ENCODE data around the gene CYP19A1. TPM values are rescaled to one million over a fixed set of nuclear protein-coding genes. Genes with fewer than 3 reads are reported as not detected.

The CYP19A1 gene
- total and polyA plus RNA-seq, 10 of the 15 experiments (the other 5 are each of a cell fraction or from before 2014, with no cell fraction given): 0.08 to 1.8 (median 0.70) TPM

- TF ChIP-seq, protein P1, sequence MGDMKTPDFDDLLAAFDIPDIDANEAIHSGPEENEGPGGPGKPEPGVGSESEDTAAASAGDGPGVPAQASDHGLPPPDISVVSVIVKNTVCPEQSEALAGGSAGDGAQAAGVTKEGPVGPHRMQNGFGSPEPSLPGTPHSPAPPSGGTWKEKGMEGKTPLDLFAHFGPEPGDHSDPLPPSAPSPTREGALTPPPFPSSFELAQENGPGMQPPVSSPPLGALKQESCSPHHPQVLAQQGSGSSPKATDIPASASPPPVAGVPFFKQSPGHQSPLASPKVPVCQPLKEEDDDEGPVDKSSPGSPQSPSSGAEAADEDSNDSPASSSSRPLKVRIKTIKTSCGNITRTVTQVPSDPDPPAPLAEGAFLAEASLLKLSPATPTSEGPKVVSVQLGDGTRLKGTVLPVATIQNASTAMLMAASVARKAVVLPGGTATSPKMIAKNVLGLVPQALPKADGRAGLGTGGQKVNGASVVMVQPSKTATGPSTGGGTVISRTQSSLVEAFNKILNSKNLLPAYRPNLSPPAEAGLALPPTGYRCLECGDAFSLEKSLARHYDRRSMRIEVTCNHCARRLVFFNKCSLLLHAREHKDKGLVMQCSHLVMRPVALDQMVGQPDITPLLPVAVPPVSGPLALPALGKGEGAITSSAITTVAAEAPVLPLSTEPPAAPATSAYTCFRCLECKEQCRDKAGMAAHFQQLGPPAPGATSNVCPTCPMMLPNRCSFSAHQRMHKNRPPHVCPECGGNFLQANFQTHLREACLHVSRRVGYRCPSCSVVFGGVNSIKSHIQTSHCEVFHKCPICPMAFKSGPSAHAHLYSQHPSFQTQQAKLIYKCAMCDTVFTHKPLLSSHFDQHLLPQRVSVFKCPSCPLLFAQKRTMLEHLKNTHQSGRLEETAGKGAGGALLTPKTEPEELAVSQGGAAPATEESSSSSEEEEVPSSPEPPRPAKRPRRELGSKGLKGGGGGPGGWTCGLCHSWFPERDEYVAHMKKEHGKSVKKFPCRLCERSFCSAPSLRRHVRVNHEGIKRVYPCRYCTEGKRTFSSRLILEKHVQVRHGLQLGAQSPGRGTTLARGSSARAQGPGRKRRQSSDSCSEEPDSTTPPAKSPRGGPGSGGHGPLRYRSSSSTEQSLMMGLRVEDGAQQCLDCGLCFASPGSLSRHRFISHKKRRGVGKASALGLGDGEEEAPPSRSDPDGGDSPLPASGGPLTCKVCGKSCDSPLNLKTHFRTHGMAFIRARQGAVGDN (IDR thresholded peaks at IDR 0.05): no peak
- TF ChIP-seq ESRRA (IDR thresholded peaks at IDR 0.05; ENCODE audit: low read length): no peak
- TF ChIP-seq HSF1 (IDR thresholded peaks at IDR 0.05; ENCODE audit: low read depth, low read length): no peak
Measured at GRCh38 chr15:51205050-51205975, 133.1 kb downstream of the CYP19A1 start (continued).

DNA sequence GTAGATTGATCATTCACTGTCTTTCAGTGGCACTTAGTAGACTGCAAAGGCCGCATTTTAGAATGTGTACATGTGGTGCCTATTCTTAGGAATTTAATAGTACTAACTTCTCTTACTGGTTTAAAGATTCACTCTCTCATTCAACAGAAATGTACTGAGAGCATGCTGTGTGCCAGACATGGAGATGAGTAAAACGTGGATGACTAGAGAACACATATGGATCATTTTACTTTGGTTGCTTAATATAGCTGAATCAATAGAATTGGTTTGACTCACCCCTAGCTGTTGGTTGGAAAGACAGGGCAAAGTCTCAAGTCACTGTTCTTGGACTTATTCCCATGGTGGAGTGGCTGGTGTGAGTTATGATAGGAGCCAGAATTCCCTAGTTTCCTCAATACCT is 134.6 kb downstream of the CYP19A1 start:
- Histone ChIP-seq H3K4me3 (no peak overlapping the region), H3K27me3 (replicated peaks in 1 of 2; ENCODE audit: control insufficient read depth in 2 of 2, insufficient read depth in 2 of 2, low read length in 1 of 2) (peaks cover 0 to 4% of the 10 kb centered on the region in 2 experiments; a peak in 1 of 4 replicates), H3K9ac (ENCODE audit: control insufficient read depth, insufficient read depth, low read length) (no peak overlapping the region), H3K4me2 (ENCODE audit: control insufficient read depth, insufficient read depth) (no peak overlapping the region), H3K79me2 (ENCODE audit: control insufficient read depth, insufficient read depth, low read length) (no peaks in the 10 kb centered on the region), H2AFZ (ENCODE audit: control insufficient read depth, low read depth, low read length) (no peak overlapping the region), H3K9me3 (replicated peaks; ENCODE audit: control insufficient read depth, insufficient read depth, low read length) (no peaks in the 10 kb centered on the region), H4K20me1 (ENCODE audit: control insufficient read depth, insufficient read depth) (no peaks in the 10 kb centered on the region), H3K4me1 (ENCODE audit: control insufficient read depth, insufficient read depth, low read length) (no peaks in the 10 kb centered on the region), H3K36me3 (ENCODE audit: control insufficient read depth in 2 of 2, insufficient read depth in 2 of 2, low read length in 1 of 2) (no peaks in the 10 kb centered on the region), H3K27ac (ENCODE audit: control insufficient read depth, insufficient read depth) (no peak overlapping the region)
- in situ Hi-C loops (cut with MboI) (no loop called here), intact Hi-C loops (cut with micrococcal nuclease; ENCODE audit: unreplicated experiment) (no loop called here)
- no peak for FAIRE-seq
- SMC1A ChIA-PET (ENCODE audit: uncharacterized antibody, unreplicated experiment): no interaction called here
- RAD21 ChIA-PET (ENCODE audit: unreplicated experiment): no interaction called here
- CTCF ChIA-PET: interaction anchor here (1.9 to 3.8 kb wide), 2 partner anchors 11 to 41 kb away, joined by 6 to 18 read pairs; no protein-coding TSS in a partner anchor
- no peak for ATAC-seq
- POLR2A ChIA-PET: no interaction called here
- no peak for DNase-seq (ENCODE audit: low read depth, low spot score)
- no TSS peak for BruUV-seq (replicated peaks)
- 4% methylated on average over 2 of the region's 2 CpGs for WGBS (ENCODE audit: insufficient coverage, insufficient replicate concordance, low lambda C conversion rate, missing lambda C conversion rate)
- TF ChIP-seq SRF (IDR thresholded peaks at IDR 0.05; ENCODE audit: low read depth in 2 of 2, low read length in 2 of 2) (no peak), SIX5 (IDR thresholded peaks at IDR 0.05; ENCODE audit: low read depth, low read length, severe bottlenecking) (no peak), HDGF (IDR thresholded peaks at IDR 0.05) (no peak), CREB1 (IDR thresholded peaks at IDR 0.05; ENCODE audit: low read depth) (no peak), TAF1 (IDR thresholded peaks at IDR 0.05; ENCODE audit: borderline replicate concordance, low read depth, low read length) (no peak), POLR2A (IDR thresholded peaks at IDR 0.05; ENCODE audit: low read depth, low read length) (no peak), SUPT20H (IDR thresholded peaks at IDR 0.05; ENCODE audit: borderline replicate concordance, control insufficient read depth, low read depth, low read length) (no peak), TCF7 (IDR thresholded peaks at IDR 0.05; ENCODE audit: borderline replicate concordance) (no peak), ZNF384 (IDR thresholded peaks at IDR 0.05; ENCODE audit: borderline replicate concordance, low read depth, low read length) (no peak)
- TF ChIP-seq, protein P2, sequence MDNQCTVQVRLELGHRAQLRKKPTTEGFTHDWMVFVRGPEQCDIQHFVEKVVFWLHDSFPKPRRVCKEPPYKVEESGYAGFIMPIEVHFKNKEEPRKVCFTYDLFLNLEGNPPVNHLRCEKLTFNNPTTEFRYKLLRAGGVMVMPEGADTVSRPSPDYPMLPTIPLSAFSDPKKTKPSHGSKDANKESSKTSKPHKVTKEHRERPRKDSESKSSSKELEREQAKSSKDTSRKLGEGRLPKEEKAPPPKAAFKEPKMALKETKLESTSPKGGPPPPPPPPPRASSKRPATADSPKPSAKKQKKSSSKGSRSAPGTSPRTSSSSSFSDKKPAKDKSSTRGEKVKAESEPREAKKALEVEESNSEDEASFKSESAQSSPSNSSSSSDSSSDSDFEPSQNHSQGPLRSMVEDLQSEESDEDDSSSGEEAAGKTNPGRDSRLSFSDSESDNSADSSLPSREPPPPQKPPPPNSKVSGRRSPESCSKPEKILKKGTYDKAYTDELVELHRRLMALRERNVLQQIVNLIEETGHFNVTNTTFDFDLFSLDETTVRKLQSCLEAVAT (IDR thresholded peaks at IDR 0.05): no peak
